Natural killer cell treated with Interleukin-12 subunit alpha and Interleukin-12 subunit beta and Interleukin-15 and Interleukin-18, amount 100 ng/mL, for 72 hours (primary cell): ENCODE results near the gene CDK14. TPM values are rescaled to one million over a fixed set of nuclear protein-coding genes. Genes with fewer than 3 reads are reported as not detected.
"Not testable (repeated sequence)": the region's sequence is repeated elsewhere in the genome, so short reads cannot be mapped to it uniquely, and the experiment has no call there.

Source experiments
- ATAC-seq, 2 donors: fragments of 150-1000 bp; cut with Tn5 transposase in 1 of 2; sonication (Bioruptor Pico), chemical (Tn5 transposase) in 1 of 2; 2 replicates each; pipeline ENCODE4 v1.10.0; 2021
- DNase-seq: peaks from one replicate; pipeline ENCODE4 v3.0.0; 2022; ENCODE audit warnings: low spot score
- H3K27ac Mint-ChIP-seq, 2 donors: 1 replicate in 1 of 2; 2 replicates in 1 of 2; pipeline ENCODE4 v1.8.0; 2022; ENCODE audit warnings: mixed read lengths in 2 of 2, mild to moderate bottlenecking in 1 of 2, moderate library complexity in 1 of 2
- H3K27me3 Mint-ChIP-seq, 2 donors: 1 replicate in 1 of 2; 2 replicates in 1 of 2; pipeline ENCODE4 v1.8.0; 2022; ENCODE audit warnings: mixed read lengths in 2 of 2
- H3K36me3 Mint-ChIP-seq: one replicate; pipeline ENCODE4 v1.8.0; 2022; ENCODE audit warnings: mixed read lengths
- H3K4me1 Mint-ChIP-seq, 2 donors: 1 replicate in 1 of 2; 2 replicates in 1 of 2; pipeline ENCODE4 v1.8.0; 2022; ENCODE audit warnings: low read depth in 2 of 2, mixed read lengths in 2 of 2, mild to moderate bottlenecking in 1 of 2
- H3K4me3 Mint-ChIP-seq: one replicate; pipeline ENCODE4 v1.8.0; 2022; ENCODE audit warnings: mixed read lengths
- H3K9me3 Mint-ChIP-seq: 2 replicates; pipeline ENCODE4 v1.8.0; 2022; ENCODE audit warnings: mixed read lengths
- total RNA-seq, 2 donors: library from RNA; stranded (reverse); gene quantifications; one replicate each; pipeline ENCODE4 v1.2.3, GENCODE V29; 2022

Gene CDK14
- total RNA-seq, 2 donors from 2014 or later, result 0.76 to 2.8 TPM

GRCh38 chr7:90713628-90714027, 117.5 kb downstream of the CDK14 start:
- Mint-ChIP-seq H3K9me3 (peaks cover 2% of the 10 kb centered on the region), H3K4me1 (no peaks in the 10 kb centered on the region), H3K27ac (no peak overlapping the region), H3K4me3 (no peak overlapping the region), H3K36me3 (no peaks in the 10 kb centered on the region), H3K27me3 (no peaks in the 10 kb centered on the region)
- ATAC-seq (no peak), DNase-seq (no peak)

- Mint-ChIP-seq H3K9me3 (peaks cover 2% of the 10 kb centered on the region), H3K36me3 (no peaks in the 10 kb centered on the region), H3K4me1 (no peaks in the 10 kb centered on the region), H3K27me3 (no peaks in the 10 kb centered on the region), H3K4me3 (no peak overlapping the region), H3K27ac (no peak overlapping the region)
- DNase-seq, result no peak
- no peak for ATAC-seq
Measured at GRCh38 chr7:90715067-90715466, 118.9 kb downstream of the CDK14 start.

- no peaks in the 10 kb centered on the region for H3K27me3 Mint-ChIP-seq
- DNase-seq (no peak), ATAC-seq (no peak)
- no peaks in the 10 kb centered on the region for H3K36me3 Mint-ChIP-seq
- H3K9me3 Mint-ChIP-seq, result peaks cover 5% of the 10 kb centered on the region
- H3K4me1 Mint-ChIP-seq, result no peaks in the 10 kb centered on the region
- H3K4me3 Mint-ChIP-seq, result no peak overlapping the region
- no peak overlapping the region for H3K27ac Mint-ChIP-seq
Measured at GRCh38 chr7:90717296-90718060, 121.4 kb downstream of the CDK14 start.

GRCh38 chr7:90719155-90719554, 123.0 kb downstream of the CDK14 start:
- H3K4me3 Mint-ChIP-seq, result no peak overlapping the region
- H3K36me3 Mint-ChIP-seq, result no peaks in the 10 kb centered on the region
- ATAC-seq (no peak), DNase-seq (no peak)
- H3K9me3 Mint-ChIP-seq, result peaks cover 5% of the 10 kb centered on the region
- no peak overlapping the region for H3K27ac Mint-ChIP-seq
- H3K27me3 Mint-ChIP-seq, result no peaks in the 10 kb centered on the region
- no peaks in the 10 kb centered on the region for H3K4me1 Mint-ChIP-seq

- Mint-ChIP-seq H3K27ac (no peak overlapping the region), H3K9me3 (peaks cover 5% of the 10 kb centered on the region), H3K27me3 (no peaks in the 10 kb centered on the region), H3K4me1 (peaks cover 0 to 3% of the 10 kb centered on the region in 2 donors), H3K4me3 (no peak overlapping the region), H3K36me3 (no peaks in the 10 kb centered on the region)
- DNase-seq (no peak), ATAC-seq (no peak)
Measured at GRCh38 chr7:90720984-90721760, 125.1 kb downstream of the CDK14 start.

DNA sequence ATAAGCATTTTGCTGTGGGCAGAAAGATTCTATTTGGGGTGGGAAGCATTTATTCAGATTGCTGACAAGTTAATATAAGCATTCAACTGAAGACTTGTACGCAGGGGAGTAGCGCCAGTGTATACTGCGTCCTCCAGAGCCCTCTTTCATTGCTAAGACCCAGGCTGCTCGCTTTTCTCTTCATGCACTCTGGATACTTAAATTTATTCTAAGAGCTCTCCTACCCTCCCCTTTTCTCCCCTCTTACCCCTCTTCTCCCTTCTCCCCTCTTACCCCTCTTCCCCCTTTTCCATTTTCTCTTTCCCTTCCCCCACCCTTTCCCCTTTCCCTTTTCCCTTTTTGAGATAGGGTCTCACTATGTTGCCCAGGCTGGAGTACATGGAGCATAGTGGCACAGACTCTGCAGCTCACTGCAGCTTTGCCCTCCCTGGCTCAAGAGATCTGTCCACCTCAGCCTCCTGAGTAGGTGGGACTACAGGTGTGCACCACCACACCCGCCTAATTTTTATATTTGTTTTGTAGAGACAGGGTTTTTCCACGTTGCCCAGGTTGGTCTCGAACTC, 125.8 kb downstream of the CDK14 start:
- H3K4me3 Mint-ChIP-seq, result no peak overlapping the region
- H3K9me3 Mint-ChIP-seq, result peaks cover 5% of the 10 kb centered on the region
- no peaks in the 10 kb centered on the region for H3K36me3 Mint-ChIP-seq
- ATAC-seq (no peak), DNase-seq (no peak)
- H3K27ac Mint-ChIP-seq, result no peak overlapping the region
- H3K27me3 Mint-ChIP-seq, result no peaks in the 10 kb centered on the region
- peaks cover 0 to 3% of the 10 kb centered on the region in 2 donors for H3K4me1 Mint-ChIP-seq

GRCh38 chr7:90723233-90723632, 127.1 kb downstream of the CDK14 start:
- Mint-ChIP-seq H3K4me3 (no peak overlapping the region), H3K9me3 (peaks cover 5% of the 10 kb centered on the region), H3K27ac (no peak overlapping the region), H3K27me3 (no peaks in the 10 kb centered on the region), H3K36me3 (no peaks in the 10 kb centered on the region), H3K4me1 (peaks cover 0 to 3% of the 10 kb centered on the region in 2 donors)
- no peak for ATAC-seq
- no peak for DNase-seq

DNA sequence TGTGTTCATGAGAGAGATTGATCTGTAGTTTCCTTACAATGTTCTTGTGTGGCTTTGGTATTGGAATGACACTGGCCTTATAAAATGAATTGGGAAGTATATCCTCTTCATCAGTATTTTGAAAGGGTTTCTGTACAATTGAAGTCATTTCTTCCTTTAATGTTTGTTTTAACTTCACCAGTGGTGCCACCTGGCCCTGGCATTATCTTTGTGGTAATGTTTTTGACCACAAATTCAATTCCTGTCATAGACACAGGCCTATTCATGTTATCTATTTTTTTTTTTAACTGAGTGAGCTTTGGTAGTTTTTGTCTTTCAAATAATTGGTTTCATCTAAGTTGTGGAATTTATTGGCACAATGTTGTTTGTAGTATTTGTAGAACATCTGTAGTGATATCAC, 127.7 kb downstream of the CDK14 start:
- no peak for ATAC-seq

DNA sequence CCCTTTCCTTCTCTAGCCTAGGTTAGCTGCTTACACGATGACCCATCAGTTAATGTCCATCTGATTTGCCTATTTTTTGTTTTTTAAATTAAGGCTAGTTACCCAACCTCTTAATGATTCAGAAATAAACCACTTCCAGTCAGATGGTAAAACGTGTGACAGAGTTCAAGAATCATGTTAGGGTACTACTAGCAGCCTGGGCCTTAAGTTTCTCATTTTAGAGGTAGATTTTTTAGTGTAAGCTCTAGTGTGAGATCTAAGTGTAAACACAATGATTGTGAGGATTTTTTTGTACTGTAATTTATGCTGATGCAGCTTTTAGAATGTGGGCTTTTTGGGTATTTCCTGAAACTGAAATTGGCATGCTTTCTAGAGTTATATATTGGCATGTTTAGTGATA, 130.0 kb downstream of the CDK14 start:
- Mint-ChIP-seq H3K27ac (no peak overlapping the region), H3K27me3 (no peaks in the 10 kb centered on the region), H3K36me3 (peaks cover 5% of the 10 kb centered on the region), H3K4me3 (no peak overlapping the region), H3K4me1 (peaks cover 0 to 3% of the 10 kb centered on the region in 2 donors), H3K9me3 (peaks cover 9% of the 10 kb centered on the region)
- DNase-seq, result no peak
- no peak for ATAC-seq

More for the DNA sequence above, 127.7 kb downstream of the CDK14 start:
- peaks cover 5% of the 10 kb centered on the region for H3K9me3 Mint-ChIP-seq
- no peaks in the 10 kb centered on the region for H3K27me3 Mint-ChIP-seq
- no peak overlapping the region for H3K4me3 Mint-ChIP-seq
- no peak overlapping the region for H3K27ac Mint-ChIP-seq
- DNase-seq, result no peak
- H3K36me3 Mint-ChIP-seq, result no peaks in the 10 kb centered on the region
- peaks cover 0 to 3% of the 10 kb centered on the region in 2 donors for H3K4me1 Mint-ChIP-seq

GRCh38 chr7:90726623-90727022, 130.5 kb downstream of the CDK14 start:
- no peak for DNase-seq
- no peak for ATAC-seq
- peaks cover 6% of the 10 kb centered on the region for H3K9me3 Mint-ChIP-seq
- H3K36me3 Mint-ChIP-seq, result peaks cover 5% of the 10 kb centered on the region
- no peaks in the 10 kb centered on the region for H3K27me3 Mint-ChIP-seq
- no peak overlapping the region for H3K4me3 Mint-ChIP-seq
- H3K27ac Mint-ChIP-seq, result no peak overlapping the region
- H3K4me1 Mint-ChIP-seq, result peaks cover 0 to 3% of the 10 kb centered on the region in 2 donors

DNA sequence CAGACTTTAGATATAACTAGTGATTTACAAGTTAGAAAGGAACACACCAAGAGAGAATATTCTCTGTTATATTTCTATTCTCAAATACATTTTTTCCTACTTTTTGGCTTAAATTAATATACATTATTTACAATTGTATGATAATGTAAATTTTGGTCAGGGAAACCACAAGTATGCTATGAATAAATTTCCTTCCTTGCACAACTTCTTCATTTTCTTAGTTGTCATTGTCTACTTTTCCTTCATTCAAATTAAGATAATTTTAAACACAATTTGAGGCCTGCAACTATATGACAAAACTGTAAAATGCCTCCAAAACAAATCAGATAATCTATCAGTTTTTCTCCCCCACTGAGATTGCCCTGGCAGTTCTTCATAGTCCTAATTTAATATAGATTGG, 131.3 kb downstream of the CDK14 start:
- Mint-ChIP-seq H3K36me3 (peaks cover 5% of the 10 kb centered on the region), H3K4me3 (no peak overlapping the region), H3K9me3 (peaks cover 6% of the 10 kb centered on the region), H3K4me1 (peaks cover 0 to 3% of the 10 kb centered on the region in 2 donors), H3K27ac (no peak overlapping the region), H3K27me3 (no peaks in the 10 kb centered on the region)
- ATAC-seq (no peak), DNase-seq (no peak)

DNA sequence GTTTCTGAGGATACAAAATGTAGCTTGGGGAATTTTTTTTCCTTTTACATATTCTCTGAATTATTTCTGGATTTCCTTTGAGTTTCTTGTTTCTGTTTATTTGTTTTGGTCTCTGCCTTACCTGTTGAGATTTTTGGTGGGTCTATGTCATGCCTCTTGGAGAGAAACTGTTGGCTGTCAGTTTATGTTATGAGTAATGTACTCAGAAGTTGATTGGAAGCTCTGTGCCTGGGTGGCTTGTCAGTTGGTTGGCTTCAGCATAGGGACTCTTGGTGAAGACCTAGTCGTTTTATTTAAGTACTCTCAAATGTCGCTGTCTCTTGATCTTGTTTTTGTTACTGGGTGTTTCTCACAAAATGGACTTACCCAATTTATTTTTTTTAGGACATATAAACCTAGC, 132.4 kb downstream of the CDK14 start:
- no peak overlapping the region for H3K4me3 Mint-ChIP-seq
- H3K9me3 Mint-ChIP-seq, result peaks cover 14% of the 10 kb centered on the region
- peaks cover 0 to 3% of the 10 kb centered on the region in 2 donors for H3K4me1 Mint-ChIP-seq
- no peak for ATAC-seq
- no peak overlapping the region for H3K27ac Mint-ChIP-seq
- no peaks in the 10 kb centered on the region for H3K27me3 Mint-ChIP-seq
- peaks cover 13% of the 10 kb centered on the region for H3K36me3 Mint-ChIP-seq
- no peak for DNase-seq

DNA sequence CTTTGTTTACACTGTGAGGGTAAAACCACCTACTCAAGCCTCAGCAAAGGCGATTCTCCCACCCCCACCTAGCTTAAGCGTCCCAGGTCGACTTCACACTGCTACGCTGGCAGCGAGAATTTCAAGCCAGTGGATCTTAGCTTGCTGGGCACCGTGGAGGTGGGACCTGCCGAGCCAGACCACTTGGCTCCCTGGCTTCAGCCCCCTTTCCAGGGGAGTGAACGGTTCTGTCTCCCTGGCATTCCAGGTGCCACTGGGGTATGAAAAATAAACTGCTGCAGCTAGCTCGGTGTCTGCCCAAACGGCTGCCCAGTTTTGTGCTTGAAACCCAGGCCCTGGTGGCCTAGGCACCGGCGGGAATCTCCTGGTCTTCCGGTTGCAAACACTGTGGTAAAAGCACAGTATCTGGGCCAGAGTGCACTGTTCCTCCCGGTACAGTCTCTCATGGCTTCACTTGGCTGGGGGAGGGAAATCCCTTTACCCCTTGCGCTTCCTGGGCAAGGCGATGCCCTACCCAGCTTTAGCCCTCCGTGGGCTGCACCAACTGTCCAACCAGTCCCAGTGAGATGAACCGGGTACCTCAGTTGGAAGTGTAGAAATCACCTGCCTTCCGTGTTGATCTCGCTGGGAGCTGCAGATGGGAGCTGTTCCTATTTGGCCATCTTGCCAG, 139.6 kb downstream of the CDK14 start:
- not testable (repeated sequence) for H3K4me1 Mint-ChIP-seq, ATAC-seq, H3K27ac Mint-ChIP-seq

More for the DNA sequence above, 139.6 kb downstream of the CDK14 start:
- DNase-seq, result peak; percentile 59
- not testable (repeated sequence) for H3K4me3 Mint-ChIP-seq, H3K27me3 Mint-ChIP-seq
- Mint-ChIP-seq H3K36me3 (peaks cover 20% of the 10 kb centered on the region), H3K9me3 (peaks cover 19% of the 10 kb centered on the region)
